HG03520 (cell line): ENCODE measurements around the gene BCR.

ENCODE experiments used
- ATAC-seq: cut with Tn5 transposase; IDR thresholded peaks from one replicate; pipeline ENCODE4 v1.9.1; 2021; ENCODE audit warnings: mild to moderate bottlenecking, moderate library complexity; ENCODE audit not compliant: unreplicated experiment

BCR gene

DNA sequence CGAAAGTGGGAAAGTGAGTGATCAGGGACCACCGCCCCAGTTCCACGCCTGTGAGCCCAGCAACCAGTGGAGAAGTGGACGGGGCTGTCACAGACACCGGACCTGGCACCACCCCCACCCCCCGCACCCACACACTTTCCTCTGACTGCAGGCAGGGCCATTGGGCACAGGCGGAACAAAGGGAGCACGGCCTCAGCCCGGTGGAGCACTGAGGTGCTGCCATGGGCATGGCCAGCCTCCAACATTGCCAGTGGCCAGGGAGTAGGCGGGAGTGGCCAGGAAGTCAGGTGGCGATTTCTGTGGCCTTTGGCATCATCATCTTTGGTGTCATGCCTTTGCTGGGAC lies 78.5 kb downstream of the BCR start:
- no peak for ATAC-seq

DNA sequence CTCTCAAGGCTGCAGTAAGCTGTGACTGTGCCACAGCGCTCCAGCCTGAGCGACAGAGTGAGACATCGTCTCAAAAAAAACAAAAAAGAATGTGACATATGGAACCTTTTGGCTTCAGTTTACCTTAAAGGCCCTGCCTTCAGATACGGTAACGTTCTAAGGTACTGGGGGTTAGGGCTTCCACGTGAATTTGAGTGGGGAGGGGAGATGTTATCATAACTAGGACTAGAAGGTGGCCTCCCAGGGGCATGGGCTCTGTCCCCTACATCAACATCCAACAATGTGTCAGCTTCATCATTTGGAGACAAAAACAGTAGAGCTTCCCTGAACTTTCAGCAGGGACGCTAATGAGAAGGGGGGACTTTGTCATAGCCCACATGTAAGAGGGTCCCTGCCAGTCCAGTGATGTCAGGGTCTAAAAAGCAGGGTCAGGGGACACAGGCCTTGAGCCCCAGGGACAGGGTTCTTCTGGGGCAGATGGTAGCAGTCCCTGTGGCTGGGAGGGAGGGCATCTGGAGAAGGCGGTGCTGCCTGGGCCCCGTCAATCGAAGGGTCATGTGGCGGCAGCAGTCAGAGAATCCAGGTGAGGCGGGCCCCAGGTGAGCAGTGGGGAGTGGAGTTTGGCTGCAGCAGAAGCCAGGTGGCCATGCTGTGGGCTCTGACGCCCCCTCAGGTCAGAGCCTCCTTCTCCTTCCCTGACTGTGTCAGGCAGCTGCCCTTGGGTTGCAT lies 79.8 kb downstream of the BCR start:
- no peak for ATAC-seq

DNA sequence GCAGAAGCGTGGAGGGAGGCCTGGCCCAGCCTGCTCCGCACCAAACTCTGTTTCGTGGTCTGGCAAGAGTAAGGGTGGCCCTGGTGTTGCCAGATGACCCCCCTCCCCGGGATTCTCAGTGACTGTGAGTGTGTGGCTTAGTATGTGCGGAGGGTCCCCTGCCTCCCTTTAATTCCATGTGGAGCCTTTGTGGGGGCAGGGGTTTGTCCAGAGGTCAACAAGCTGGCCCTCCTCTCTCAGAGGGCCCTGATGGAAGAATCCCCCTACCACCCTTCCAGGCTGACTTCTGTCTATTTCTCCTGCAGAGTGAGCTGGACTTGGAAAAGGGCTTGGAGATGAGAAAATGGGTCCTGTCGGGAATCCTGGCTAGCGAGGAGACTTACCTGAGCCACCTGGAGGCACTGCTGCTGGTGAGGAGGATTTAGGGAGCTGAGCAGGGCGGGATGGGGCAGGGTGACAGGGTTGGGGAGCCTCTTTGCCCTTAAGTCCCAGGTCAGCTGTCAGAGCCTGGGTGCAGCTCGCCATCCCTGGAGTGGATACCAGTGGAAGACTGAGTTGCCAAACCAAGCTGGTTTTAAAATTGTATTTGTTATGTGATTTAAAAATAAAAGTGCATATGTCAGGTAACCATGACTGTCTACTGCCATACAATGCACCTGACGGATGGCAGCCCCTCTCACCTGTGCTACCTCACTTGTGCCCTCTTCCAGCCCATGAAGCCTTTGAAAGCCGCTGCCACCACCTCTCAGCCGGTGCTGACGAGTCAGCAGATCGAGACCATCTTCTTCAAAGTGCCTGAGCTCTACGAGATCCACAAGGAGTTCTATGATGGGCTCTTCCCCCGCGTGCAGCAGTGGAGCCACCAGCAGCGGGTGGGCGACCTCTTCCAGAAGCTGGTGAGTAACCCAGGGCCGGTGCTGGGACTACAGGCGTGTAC lies 80.6 kb downstream of the BCR start:
- ATAC-seq: no peak

DNA sequence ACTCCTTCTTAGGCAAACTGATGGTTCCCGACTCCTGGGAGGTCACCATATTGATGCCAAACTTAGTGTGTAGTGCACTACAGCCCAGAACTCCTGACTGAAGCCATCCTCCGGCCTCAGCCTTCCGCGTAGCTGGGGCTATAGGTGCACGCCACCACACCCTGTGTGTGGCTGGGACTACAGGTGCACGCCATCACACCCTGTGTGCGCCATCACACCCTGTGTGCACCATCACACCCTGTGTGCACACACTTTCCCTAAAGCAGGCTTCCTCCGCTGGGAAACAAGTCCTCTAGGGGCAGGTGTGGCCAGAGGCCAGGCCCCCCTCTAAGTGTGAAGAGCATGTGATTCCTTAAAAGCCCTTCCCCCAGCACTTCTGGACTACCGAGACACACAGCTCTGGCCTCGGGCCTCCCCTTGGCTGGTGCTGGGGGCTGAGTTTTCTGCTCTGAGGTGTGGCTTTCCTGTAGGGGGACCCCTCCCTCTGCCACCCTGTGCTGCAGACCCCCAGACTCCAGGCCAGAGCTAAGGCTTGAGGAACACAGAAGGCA lies 81.7 kb downstream of the BCR start:
- no peak for ATAC-seq

DNA sequence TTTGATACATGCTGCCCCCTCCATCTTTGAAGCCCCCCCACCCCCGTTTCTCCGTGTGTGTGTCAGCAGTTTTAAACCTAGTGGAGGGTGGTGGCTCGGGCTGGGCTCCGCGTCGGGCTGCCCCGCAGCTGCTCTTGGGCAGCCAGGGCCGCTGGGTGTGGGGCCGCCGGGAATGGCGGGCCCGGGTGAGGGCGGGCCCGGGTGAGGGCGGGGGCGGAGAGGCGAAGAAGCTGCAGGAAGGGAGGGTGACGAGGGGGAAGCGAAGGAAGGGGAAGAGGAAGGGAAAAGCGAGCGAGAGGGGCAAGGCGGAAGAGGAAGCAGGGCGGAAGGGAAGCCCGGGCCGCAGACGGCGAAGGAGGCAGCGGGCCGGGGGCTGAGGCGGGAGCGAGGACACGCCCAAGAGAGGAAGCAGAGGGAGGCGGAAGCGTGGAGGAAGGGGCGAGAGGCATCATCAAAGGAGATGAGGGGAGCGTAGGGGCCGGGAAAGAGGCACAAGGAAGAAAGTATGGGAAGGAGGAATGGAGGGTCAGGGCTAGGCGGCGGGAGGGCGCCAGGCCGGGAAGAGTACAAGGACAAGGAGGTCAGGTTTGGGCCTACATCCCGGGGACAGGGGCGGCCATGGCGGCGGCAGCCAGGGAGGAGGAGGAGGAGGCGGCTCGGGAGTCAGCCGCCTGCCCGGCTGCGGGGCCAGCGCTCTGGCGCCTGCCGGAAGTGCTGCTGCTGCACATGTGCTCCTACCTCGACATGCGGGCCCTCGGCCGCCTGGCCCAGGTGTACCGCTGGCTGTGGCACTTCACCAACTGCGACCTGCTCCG lies 82.4 kb downstream of the BCR start:
- no peak for ATAC-seq

DNA sequence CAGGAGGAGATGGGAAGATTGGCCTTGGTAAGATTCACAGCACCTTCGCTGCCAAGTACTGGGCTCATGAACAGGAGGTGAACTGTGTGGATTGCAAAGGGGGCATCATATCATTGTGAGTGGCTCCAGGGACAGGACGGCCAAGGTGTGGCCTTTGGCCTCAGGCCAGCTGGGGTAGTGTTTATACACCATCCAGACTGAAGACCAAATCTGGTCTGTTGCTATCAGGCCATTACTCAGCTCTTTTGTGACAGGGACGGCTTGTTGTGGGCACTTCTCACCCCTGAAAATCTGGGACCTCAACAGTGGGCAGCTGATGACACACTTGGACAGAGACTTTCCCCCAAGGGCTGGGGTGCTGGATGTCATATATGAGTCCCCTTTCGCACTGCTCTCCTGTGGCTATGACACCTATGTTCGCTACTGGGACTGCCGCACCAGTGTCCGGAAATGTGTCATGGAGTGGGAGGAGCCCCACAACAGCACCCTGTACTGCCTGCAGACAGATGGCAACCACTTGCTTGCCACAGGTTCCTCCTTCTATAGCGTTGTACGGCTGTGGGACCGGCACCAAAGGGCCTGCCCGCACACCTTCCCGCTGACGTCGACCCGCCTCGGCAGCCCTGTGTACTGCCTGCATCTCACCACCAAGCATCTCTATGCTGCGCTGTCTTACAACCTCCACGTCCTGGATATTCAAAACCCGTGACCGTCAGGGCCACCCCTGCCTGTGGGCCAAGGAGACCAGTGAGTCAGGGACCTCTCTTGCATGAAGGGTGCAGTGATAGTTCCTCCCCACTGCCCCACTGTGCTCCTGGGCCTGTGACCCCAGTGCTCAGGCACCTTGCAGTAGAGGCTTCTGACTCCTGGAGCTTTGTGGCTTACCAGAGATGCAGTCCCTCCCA lies 83.6 kb downstream of the BCR start:
- no peak for ATAC-seq

DNA sequence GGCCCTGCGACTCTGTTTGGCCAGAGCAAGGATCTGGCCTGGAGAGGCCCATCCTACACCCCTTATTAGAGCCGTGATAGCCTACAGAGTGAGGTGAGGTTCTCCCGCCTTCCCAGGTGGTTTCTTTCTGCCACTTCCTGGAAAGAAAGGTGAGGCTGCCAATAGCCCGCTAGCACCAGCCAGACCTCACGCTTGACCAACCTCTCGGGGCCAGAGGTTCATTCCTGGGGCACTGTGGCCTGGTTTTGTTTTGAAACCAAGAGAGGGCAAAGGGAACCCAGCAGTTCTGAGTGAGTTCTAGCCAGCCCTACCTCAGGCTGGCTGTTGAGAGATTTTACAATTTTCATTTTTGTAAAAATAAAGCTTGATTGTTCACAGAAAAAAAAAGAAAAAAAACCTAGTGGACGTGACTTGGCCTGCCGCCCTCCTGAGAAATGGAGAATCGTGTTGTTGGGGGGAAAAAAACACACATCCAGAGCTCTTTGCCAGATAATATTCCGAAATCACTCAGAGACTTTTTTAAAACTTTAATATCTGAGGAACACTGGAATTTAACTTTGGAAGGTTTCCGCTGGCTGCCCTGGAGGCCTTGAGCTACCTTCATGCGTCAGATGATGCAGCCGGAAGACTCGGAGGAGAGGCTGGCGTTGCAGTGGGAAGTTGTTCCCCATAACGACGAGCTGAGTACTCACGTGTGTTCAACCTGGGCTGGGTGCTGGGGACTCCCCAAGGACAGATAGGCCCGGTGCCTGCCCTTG lies 84.5 kb downstream of the BCR start:
- ATAC-seq: no peak

DNA sequence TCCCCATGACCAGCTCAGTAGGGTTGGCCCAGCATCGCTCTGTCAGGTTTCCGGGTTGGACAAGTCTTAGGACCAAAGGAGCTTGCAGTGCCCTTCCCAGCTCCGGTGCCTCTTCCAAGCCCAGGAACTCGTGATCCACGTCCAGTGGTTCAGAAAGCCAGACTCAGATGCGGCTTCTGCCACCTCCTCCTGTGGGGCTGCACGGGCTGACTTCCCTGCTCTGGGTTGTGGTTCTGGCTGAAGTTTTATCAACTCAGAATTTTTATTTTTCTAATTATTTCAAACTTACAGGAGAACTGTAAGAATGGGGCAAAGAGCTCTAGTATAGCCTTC lies 85.0 kb downstream of the BCR start:
- ATAC-seq: no peak

DNA sequence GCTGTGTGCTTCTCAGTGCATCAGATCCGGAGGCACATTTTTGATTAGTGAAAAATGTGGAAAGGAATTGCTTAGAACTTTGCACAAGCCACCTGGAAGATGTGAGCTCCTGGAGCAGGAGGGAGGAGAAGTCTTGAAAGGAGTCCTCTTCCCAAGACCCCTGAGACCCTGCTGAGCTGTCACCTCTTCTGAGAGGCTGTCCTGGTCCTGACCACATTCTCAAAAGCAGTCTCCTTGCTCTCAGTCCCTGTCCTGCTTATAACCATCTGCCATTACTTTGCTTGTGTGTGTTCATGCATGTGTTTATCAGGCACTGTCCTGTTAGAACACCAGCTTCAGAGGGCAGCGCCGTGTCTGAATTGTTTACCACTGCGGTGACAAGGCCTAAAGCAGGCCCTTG lies 86.5 kb downstream of the BCR start:
- ATAC-seq: no peak

DNA sequence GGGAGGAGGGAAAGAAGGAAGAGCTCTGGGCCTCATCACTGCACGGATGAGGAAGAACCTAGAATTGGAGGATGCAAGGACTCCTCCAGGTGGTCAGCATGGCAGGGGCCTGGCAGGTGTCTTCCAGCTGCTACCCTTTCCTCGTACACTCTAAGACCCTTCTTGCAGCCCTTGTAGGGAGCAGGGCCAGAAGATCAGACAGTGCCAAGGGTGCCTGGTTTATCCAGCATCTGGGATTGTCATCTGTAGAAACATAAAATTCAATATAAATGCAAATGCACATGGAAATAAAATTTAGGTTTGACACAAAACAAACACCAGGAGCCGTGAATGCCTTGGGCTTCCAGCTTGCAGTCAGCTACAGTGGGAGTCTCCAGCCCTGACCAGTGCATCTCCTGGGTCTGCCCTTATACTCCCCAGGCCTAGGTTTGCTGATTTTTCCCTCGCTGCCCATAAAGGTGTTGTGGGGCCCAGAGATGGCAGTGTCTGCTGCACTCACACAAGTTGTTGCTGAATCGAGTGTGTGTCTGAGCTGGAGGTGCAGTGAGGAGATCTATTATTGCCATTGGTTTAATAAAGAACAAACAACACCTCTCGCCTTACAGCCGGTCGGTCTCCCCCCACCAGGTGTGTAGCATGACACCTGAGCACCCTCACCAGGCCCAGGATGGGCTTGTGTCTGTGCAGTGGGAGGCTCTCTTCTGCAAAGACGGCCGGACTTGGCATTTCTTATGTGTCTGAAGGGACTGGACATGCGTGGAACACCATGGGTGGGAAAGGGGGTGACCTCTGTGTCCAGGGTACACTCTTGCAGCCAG lies 87.1 kb downstream of the BCR start:
- ATAC-seq: no peak

DNA sequence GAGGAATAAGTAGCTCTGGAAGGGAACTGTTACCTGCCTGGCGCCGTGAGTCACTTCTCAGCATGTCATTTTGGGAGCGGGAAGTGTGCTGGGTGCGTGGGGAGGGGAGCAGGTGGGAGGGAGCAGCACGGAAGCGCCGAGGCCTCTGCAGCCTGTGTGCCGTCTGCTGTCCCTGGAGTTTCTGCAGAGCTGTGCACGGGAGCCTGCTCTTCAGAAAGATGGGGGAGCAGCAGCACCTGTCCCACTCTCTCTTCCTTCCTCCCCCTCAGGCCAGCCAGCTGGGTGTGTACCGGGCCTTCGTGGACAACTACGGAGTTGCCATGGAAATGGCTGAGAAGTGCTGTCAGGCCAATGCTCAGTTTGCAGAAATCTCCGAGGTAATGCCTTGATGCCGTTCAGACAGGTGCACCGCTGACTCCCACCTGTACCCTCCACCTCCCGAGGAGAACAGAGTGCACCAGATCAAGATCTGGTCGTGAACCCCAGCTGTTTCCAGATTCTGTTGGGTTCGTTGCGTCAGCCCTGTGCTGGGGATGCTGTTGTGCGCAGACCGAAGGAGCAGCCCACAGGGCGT lies 87.9 kb downstream of the BCR start:
- ATAC-seq: no peak

DNA sequence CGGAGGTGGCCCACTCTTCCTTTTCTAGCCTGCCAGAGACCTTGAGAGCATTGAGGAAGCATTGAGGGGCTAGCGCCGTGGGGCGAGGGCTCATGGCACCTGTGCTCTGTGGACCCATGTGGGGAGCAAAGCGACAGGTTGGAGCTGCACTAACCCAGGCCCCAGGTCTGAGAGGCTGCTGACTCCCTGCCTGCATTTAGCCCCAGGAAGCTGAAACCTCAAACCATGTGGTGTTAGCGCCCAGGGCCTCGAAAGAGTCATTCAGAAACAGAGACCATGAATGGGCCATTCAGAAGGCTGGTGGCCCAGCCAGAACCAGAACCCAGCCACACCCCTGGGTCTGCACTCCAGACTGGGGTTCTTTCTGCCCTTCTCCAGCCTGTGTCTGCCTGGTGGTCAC lies 88.6 kb downstream of the BCR start:
- ATAC-seq: no peak

DNA sequence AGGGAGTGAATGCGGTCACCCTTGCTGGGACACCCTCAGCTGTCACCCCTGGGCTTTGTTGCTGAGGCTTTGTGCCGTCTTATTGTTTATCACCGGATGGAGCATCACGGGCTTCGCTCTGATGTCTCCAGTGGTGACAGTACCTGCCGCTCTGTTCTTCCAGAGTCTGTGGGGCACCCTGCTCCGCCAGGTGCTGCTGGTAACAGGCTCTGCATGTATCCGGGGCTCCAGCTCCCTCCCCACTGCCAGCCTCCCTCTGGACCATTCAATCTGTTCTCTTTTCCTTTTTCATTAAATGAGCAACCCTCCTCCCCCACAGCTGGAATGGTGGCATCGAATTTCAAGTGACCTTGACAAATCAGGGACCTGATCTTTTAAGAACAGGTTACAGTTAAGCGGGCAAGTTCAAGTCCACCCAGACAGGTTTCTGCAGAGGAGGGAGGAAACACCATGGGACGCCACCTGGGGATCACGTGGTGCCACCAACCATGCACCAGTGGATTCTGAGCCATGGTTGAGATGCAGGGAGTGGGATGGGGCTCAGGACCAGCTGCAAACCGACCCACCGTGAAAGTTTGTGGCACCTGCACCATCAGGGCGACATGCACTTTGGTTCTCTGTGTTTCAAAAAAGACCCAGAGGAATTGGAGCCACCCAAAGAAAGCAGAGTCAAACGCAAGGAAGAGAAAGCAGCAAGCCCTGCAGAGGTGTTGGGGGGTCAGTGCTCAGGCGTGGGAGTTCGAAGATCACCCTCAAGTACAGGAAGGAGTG lies 89.3 kb downstream of the BCR start:
- no peak for ATAC-seq

DNA sequence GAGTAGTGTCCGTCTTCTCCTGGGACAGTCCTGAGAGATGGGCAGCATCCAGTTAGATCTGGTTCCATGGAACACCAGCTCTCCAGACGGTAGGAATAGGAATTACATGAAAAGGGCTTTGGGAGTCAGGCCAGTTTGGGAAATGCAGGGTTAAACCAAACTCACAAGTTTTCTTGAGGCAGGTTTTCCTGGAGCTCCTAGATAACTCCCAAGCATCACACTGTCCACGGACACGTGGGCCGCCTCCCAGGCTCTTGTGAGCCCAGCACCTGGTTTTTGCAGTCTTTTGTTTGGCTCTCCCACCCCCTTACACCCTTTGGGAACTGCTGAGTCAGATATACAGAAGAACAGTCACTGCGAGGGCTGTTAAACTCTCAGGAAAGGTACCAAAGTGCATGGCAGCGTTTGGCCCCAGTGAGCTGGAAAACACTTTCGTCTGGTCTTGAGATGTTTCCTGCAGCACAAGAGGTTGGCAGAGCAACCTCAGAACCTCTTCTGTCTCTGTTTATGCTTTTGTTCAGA lies 90.0 kb downstream of the BCR start:
- no peak for ATAC-seq

DNA sequence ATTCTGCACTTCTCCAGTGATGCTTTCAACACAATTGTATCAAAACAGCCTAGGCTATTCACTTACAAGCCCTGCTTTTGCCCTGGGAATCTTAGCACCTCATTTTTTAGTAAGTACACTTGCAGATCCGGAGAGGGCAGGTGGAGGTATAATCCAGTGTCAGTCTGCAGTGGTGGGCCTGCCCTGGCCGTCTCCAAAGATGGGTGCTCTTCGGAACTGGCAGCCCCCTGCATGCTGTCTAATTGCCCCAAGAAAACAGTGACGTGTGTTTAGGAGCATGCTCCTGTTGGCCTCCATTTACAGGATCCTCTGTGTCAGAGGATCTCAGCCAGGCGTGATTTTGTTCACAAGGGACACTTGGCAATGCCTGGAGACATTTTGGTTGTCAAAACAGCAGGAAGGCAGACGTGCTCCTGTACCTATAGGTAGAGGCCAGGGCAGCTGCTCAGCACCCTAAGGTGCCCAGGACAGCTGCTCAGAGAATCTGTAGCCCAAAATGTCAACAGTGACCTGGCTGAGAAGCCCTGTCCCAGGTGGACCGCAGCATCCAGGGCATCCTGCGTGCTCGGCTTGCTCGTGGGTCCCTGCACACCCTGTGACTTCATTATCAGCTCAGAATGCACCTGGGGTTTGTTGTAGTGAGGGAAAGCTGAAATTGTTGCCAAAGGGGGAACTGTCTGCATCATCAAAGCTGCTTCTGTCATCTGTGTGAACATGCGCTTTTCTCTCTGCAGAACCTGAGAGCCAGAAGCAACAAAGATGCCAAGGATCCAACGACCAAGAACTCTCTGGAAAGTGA lies 90.7 kb downstream of the BCR start:
- no peak for ATAC-seq

DNA sequence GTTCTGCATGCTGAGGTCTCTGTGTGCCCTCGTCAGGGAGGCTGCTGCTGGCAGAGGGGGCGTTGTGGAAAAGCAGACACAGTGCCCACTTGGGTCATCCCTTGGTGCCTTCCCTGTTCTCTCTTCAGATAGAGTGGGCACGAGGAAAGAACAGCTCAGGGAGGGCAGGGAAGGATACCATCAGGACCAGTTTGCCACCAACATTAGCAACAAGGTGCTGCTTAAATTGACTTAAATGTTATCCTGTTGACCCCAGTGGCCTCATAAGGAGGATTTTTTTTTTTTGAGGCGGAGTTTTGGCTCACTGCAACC lies 91.2 kb downstream of the BCR start:
- ATAC-seq: no peak

DNA sequence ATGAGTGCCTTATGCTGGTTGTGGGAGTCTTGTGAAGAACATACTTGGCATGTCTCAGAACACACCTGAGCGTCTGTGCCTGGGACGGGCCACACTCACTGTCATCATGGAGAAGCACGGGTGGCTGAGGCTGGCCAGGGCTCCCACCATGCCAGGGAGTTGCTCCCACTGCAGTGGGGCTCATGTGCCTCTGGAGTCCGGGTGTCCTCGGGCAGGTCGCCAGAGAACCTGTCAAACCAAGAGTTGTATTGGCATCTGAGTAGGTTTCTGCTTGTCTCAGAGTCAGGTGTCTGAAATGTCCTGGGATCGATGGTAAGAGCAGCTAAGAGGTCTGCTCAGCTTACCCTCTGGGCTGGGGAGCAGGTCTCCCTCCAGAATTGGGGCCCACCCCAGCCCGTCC lies 92.1 kb downstream of the BCR start:
- ATAC-seq: no peak
